Panc1 (cell line): ENCODE data around the gene RNF220. TPM values are rescaled to one million over a fixed set of nuclear protein-coding genes. Genes with fewer than 3 reads are reported as not detected.

Experiments
- ATAC-seq: fragments of 200-7000 bp; cut with Tn5 transposase; 2 replicates; pipeline ENCODE4 v1.9.1; 2020; ENCODE audit warnings: mild to moderate bottlenecking, moderate library complexity
- BruUV-seq: library from RNA; stranded (reverse); fragments of 400-500 nt; replicated peaks from 2 replicates; lab custom pipeline; 2021; lab: Mats Ljungman, UMichigan
- CTCF ChIA-PET: fragments of 300-600 bp; sonication (Branson Sonifier 250); formaldehyde crosslinking; loops from one replicate; lab custom pipeline; 2022; ENCODE audit warnings: antibody characterized with exemption; lab: Charles Lee
- POLR2A ChIA-PET: fragments of 300-600 bp; sonication (Branson Sonifier 250); formaldehyde crosslinking; loops from one replicate; lab custom pipeline; 2022; ENCODE audit warnings: antibody characterized with exemption; lab: Charles Lee
- DNase-seq: peaks from one replicate; pipeline ENCODE4 v3.0.0-alpha.2; 2010; ENCODE audit warnings: low read depth, low spot score
- H3K27ac ChIP-seq: 2 replicates; pipeline ENCODE4 v1.5.1; 2011; ENCODE audit warnings: mild to moderate bottlenecking, low read length, inconsistent platforms
- H3K27me3 ChIP-seq: fragments of 200-500 bp; sonication (Bioruptor generic); 2 replicates; pipeline ENCODE4 v1.6.0; 2014; ENCODE audit warnings: low read length, inconsistent platforms; ENCODE audit not compliant: control insufficient read depth, insufficient read depth
- H3K36me3 ChIP-seq: fragments of 200-500 bp; sonication (Bioruptor generic); 2 replicates; pipeline ENCODE4 v1.5.1; 2014; ENCODE audit warnings: inconsistent platforms, mild to moderate bottlenecking, low read length, moderate library complexity; ENCODE audit not compliant: control insufficient read depth, insufficient read depth
- H3K4me1 ChIP-seq: 2 replicates; pipeline ENCODE4 v1.5.1; 2011; ENCODE audit warnings: inconsistent platforms, mild to moderate bottlenecking, low read length, moderate library complexity; ENCODE audit not compliant: control insufficient read depth, insufficient read depth
- H3K4me3 ChIP-seq, 2 experiments: 2 replicates each; pipeline ENCODE4 v1.5.1; 2011 to 2012; ENCODE audit warnings: low read depth in 2 of 2, low read length in 2 of 2, mild to moderate bottlenecking in 2 of 2, inconsistent platforms in 1 of 2, moderate library complexity in 1 of 2
- H3K9me3 ChIP-seq: fragments of 200-500 bp; sonication (Bioruptor generic); 2 replicates; pipeline ENCODE4 v1.5.1; 2014; ENCODE audit warnings: low read depth, mild to moderate bottlenecking, inconsistent platforms, low read length, moderate library complexity; ENCODE audit not compliant: control insufficient read depth, insufficient read depth
- CTCF ChIP-seq: fragments of 450-650 bp; IDR thresholded peaks from 2 replicates; pipeline ENCODE4 v1.5.1; 2017; ENCODE audit warnings: mild to moderate bottlenecking
- POLR2AphosphoS5 ChIP-seq: IDR thresholded peaks from 2 replicates; pipeline ENCODE4 v1.6.1; 2012; ENCODE audit warnings: mild to moderate bottlenecking, low read depth, low read length, moderate library complexity
- REST ChIP-seq, 2 experiments: IDR thresholded peaks; 2 replicates each; pipeline ENCODE4 v1.6.1; 2011 to 2012; ENCODE audit warnings: low read depth in 2 of 2, control low read depth in 1 of 2, low read length in 1 of 2, mild to moderate bottlenecking in 1 of 2, moderate library complexity in 1 of 2; ENCODE audit not compliant: insufficient read depth in 1 of 2
- SIN3A ChIP-seq: IDR thresholded peaks from 2 replicates; pipeline ENCODE4 v1.6.1; 2012; ENCODE audit warnings: low read depth, mild to moderate bottlenecking, low read length, moderate library complexity, borderline replicate concordance; ENCODE audit not compliant: insufficient read depth
- TCF7L2 ChIP-seq: IDR thresholded peaks from 2 replicates; pipeline ENCODE4 v1.6.1; 2011; ENCODE audit warnings: mild to moderate bottlenecking, low read depth, low read length, inconsistent platforms
- in situ Hi-C: cut with HindIII; loops from 2 replicates; pipeline ENCODE4 v1.10.0; 2016; ENCODE audit warnings: low sequenced_read_pairs, low pct_unique_long_range_greater_than_20kb
- intact Hi-C: fragments of 100-400 bp; cut with micrococcal nuclease; formaldehyde crosslinking; loops from one replicate; pipeline ENCODE4 v1.10.0; 2022; ENCODE audit not compliant: unreplicated experiment
- total RNA-seq: library from RNA; stranded (reverse); gene quantifications from one replicate; pipeline ENCODE4 v1.2.1, GENCODE V29; 2021; ENCODE audit not compliant: unreplicated experiment

The RNF220 gene
- total RNA-seq, 1 experiment from 2014 or later = 64.9 TPM

GRCh38 chr1:44476891-44477290 lies 71.8 kb downstream of the RNF220 start:
- H3K27ac ChIP-seq = no peak overlapping the region
- ATAC-seq = no peak
- no peak overlapping the region for H3K4me3 ChIP-seq
- POLR2A ChIA-PET = interaction anchor here (0.6 kb wide), 1 partner anchor 14 kb away, joined by 3 read pairs; no protein-coding TSS in a partner anchor
- no peaks in the 10 kb centered on the region for H3K9me3 ChIP-seq
- 0 out of 2 replicates have a peak, but pooled peaks cover 3% of the 10 kb centered on the region for H3K4me1 ChIP-seq
- no peak for DNase-seq
- in situ Hi-C loops (no loop called here), intact Hi-C loops (no loop called here)
- CTCF ChIA-PET = no interaction called here
- H3K36me3 ChIP-seq = no peaks in the 10 kb centered on the region
- BruUV-seq = no TSS peak
- no peaks in the 10 kb centered on the region for H3K27me3 ChIP-seq
- TF ChIP-seq SIN3A (no peak), TCF7L2 (no peak), REST (IDR thresholded peaks at IDR 0.05; ENCODE audit: insufficient read depth in 1 of 2, low read depth in 2 of 2, low read length in 1 of 2) (no peak), POLR2AphosphoS5 (no peak), CTCF (no peak)

GRCh38 chr1:44481701-44482100 lies 76.6 kb downstream of the RNF220 start:
- POLR2A ChIA-PET = no interaction called here
- DNase-seq = no peak
- BruUV-seq = no TSS peak
- Histone ChIP-seq H3K27me3 (no peaks in the 10 kb centered on the region), H3K4me3 (no peak overlapping the region), H3K36me3 (no peaks in the 10 kb centered on the region), H3K27ac (no peak overlapping the region), H3K9me3 (no peaks in the 10 kb centered on the region), H3K4me1 (peaks cover 15% of the 10 kb centered on the region)
- ATAC-seq = no peak
- intact Hi-C loops = no loop called here
- CTCF ChIA-PET = no interaction called here
- in situ Hi-C loops = no loop called here
- no peak for TF ChIP-seq TCF7L2
- no peak for TF ChIP-seq SIN3A
- TF ChIP-seq REST (IDR thresholded peaks at IDR 0.05; ENCODE audit: insufficient read depth in 1 of 2, low read depth in 2 of 2, low read length in 1 of 2) = no peak
- no peak for TF ChIP-seq POLR2AphosphoS5
- no peak for TF ChIP-seq CTCF
